Posterior vena cava (tissue), 2 donors: ENCODE results near the gene STK39. TPM values are rescaled to one million over a fixed set of nuclear protein-coding genes. Genes with fewer than 3 reads are reported as not detected.

Experiments used
- DNase-seq: peaks from one replicate; pipeline ENCODE4 v3.0.0-alpha.2; 2020; ENCODE audit warnings: low spot score
- intact Hi-C, 2 donors: fragments of 100-400 bp; cut with DNase I; formaldehyde crosslinking; loops; one replicate each; pipeline versions ENCODE4 v1.14.1 to v1.14.2; 2022 to 2023
- total RNA-seq, 2 donors: library from RNA; stranded (reverse); fragmentation: NEBNext Ultra II Directional; extraction: Animal tissue kit (Norgen Biotek cat#: 25700); gene quantifications; one replicate each; pipeline ENCODE4 v1.2.1, GENCODE V29; 2021
- donor health status: DM: yes; HTN: yes; CAD: no.
- donor health status: DM: yes; HTN: yes; CAD: no.

STK39 gene
- total RNA-seq, 2 donors from 2014 or later = 16.3 to 20.2 TPM

DNA sequence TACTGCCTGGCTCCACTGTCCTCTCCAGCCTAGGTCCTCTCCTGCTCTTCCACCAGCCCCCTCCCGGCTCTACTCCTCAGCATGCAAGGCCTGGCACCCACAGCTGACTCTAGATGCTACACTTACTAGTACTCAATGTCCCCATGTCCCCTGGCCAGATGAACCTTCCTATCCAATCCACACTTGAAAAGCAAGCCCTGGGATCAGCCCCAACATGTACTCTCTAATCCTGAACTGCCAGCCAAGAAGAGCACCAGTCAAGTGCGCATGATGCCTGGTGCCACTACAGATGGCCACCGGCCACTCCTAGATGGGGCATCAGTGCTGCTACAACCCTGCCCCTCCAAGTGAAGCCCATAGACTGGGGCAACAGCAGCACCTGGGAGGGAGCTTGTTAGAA lies 168.2 kb downstream of the STK39 start:
- DNase-seq = no peak
- intact Hi-C loops = no loop called here

DNA sequence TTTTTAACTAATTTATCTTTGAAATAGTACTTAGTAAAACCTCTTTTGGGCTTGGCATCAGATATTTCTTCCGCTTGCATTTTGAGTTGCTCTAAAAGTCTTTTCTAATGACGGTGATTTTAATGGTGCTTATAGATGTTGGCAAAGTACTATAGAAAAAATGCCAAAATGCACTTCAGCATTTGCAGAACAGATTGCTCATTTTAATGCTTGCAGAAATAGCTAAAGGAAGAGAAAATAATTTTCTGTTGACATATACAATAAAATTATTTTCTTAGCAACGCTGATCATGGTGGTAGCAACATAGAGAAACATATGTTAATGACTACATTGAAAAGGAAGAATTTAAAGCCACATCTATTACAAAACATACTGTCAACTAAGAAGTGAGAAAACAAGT lies 170.7 kb downstream of the STK39 start:
- DNase-seq = no peak
- intact Hi-C loops = no loop called here

DNA sequence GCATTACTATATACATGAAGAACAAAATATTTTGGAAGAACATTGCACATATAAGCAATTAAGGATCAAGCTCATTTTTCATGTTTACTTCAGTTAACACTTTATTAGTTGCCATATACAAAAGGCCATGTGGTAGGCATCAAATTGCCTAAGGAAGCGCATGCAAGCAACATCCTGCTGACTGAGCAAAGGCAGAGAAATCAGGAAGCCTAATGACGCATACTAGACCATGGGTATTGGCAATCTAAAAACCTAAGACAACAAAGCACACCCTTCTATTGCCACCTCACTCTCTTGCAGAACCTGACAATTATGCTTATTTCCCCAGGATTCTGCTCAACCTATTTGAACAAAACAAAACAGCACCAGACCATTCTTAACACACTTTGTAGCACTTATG lies 171.9 kb downstream of the STK39 start:
- intact Hi-C loops = no loop called here
- no peak for DNase-seq

DNA sequence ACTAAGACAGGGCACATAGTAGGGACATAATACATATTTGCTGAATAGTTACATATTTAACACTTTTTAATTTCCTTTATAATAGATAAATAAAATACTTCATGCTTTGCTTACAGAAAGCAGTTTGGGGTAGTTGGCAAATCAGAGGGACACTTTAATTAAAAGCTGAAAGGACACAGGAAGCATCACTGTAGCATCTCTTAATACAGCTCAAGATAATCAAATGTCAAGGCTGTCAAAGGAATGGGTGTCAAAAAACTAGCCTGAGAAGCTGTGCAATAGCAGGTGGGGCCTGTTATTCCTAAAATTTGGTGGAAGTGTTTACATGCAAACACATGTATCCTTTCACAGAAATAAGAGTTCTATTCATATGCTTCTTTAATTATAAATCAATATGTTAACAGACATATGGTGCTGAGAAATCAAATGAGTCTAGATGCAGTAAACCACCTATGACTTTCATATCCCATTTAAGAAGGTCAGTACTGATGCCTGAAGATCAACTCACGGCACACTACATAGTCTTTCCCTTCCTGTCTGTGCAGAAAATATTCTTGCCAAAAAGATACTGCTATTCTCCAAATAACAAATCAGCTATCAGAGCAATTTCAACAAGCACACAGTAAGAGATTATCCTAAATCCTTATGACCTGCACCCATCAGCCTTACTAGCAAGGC lies 174.6 kb downstream of the STK39 start:
- intact Hi-C loops = no loop called here

DNA sequence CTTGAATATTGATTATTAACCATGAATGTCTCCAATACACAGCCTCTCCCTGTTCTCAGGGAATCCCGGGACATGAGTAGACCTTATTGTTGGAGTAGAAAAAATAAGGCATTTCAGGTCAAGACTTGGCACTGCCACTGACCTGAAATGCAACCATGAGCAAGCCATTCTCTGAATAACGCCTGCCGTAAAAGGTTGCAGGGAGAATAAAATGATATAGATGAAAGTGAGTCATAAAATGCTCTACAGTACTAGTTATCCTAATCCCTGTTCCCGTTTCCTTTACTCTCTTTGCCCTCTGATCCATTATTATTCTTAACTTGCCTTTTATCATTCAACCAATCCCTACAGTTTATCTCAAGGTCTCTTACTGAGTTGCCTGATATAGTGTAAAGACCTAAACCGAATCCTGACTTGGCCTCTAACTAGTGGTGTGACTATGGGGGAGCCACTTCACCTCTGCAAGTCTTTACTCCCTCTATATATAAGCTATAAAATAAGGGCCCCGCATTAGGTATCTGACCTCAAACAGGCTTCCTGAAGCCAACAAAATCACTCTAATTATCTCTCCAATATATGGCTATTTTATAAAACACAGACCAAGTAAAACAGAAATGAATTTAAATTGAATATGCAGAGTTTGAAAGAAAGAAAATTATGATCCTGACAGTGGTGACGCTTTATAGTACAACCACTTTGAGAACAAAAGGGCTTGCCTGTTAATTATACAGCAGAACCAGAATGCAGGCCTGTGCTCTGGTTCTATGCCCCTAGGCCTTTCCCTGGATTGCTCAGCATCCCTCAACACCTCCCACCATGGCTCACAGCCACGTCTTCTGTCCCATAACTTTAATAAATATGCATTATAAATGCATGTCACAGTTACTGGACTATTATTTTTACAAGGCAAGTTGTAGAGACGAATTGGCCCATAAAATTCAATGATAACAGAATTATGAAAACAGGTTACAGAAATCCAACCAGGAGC lies 183.1 kb downstream of the STK39 start:
- intact Hi-C loops = no loop called here
- DNase-seq = no peak

More for the DNA sequence above, 174.6 kb downstream of the STK39 start:
- no peak for DNase-seq

DNA sequence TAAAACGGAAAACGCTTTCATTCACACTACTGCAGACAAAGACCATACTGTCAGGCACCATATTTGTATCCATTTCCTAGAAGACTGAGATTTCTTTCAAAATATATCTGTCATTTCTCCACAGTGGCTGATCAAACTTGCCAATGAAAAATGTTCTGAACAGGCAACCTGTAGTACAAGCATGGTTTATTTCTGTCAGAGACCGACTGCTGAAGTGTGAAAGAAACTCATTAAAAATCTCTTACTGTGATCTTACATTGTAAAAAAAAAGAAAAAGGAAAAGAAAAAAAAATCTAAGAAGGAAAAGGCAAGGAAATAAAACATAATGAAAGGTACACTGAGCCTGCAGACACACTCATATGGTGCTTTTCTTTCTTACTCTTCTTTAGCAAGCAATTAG lies 184.5 kb downstream of the STK39 start:
- no peak for DNase-seq
- intact Hi-C loops = no loop called here

DNA sequence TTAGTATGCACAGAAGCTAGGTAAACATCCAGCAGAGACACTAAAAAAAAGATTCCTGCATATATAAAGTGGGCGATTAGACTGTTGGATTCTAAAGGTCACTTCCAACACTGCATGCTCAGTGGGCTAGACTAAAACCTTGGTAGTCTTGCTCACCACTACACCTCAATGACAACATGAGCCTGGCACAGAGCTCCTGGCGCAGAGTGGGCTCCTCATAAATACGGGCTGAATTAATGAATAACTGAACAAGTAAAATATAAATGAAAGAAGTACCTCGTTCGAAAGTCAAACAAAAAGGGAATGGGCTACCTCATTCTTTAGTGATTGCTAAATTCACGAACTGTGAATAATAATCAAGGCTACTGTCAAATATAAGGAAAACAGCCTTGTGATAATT lies 185.3 kb downstream of the STK39 start:
- no peak for DNase-seq
- intact Hi-C loops = no loop called here

DNA sequence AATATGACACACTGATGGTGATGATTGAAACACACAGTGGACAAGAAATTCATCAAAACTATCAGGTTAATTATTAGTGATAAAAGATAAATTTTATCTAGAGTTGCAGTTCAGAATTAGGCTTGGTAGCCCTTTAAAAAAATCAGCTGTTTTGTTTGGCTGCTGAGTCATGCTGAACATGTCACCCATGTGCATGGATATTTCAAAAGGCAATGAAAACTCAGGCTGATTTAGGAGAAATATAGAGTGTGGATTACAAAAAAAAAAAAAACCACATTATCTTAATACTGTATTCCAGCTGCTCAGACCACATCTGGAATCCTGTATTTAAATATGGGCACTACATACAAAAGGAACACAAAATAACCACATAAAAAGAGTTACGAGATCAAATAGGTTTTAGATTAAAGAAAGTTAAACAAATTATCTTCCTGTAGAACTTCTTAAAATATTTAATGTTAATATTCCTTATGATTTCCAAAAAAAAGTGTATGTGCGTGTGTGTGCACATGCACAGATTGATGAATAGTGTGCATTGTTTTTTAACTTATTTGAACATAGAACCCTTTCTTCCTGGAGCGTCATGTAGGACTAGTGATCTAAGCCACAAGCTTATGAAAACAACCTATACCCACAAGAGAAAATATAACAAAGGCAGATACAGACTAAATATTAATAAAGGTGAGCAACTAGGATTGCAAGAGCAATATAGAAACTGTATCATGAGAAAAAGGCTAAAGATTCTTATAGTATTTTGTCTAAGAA lies 186.2 kb downstream of the STK39 start:
- no peak for DNase-seq
- intact Hi-C loops = no loop called here

DNA sequence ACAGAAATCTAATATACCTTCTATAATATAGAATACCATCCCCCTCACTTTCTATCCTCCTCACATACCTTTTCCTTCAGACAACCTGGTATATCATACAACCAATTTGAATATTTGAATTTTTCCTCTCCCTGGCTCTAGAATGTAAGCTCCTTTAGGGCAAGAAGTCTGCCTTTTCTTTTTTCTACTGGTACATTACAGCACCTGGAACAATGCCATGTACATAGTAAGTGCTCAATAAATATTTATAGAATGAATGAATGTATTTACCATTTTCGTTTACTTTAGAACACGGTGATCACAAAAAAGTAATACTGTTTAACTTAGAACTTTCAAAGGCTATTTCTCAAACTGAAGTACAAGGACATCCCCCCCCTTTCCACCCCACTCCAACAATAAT lies 187.6 kb downstream of the STK39 start:
- intact Hi-C loops = no loop called here
- no peak for DNase-seq

DNA sequence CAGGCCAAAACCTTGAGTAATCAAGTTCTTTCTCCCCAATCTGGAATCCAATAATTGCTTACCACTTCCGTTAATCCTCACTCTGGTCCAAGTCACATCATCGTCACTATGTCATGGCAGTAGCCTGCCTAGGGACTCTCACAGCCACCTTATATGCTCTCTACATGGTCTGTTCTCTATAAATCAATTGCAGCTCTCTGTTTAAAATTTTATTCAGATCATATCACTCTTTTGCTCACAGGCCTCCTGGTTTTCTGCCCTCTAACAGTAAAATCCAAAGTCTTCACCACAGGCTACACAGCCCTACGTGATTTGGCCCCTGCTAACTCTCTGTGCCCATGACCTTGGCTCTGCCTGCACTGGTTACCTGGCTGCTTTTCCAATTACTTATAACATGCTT lies 188.7 kb downstream of the STK39 start:
- intact Hi-C loops = no loop called here
- DNase-seq = no peak

DNA sequence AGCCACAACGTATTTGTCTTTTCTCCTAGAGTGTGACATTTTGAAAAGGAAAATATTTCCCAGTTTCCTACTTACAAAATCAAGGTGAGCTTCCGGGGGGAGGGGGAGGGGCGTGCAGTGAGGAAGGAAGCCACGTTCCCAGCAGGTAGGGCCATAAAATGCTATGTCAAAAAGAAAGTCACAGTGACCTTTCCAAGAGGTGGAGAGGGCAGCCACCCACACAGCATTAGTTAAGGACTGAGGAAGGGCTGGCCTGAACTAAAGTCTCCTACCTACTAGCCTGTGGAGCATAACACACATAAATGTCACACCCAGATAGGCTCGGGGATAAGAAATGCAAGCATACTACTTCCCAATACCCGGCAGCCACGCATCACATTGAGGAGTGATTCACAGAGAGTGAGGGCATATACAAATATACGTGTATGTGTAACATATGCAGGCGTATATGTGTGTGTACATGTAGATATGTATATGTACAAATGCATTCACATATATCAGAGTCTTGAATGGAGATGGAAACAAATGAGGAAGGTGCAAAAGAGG lies 191.1 kb downstream of the STK39 start:
- intact Hi-C loops = no loop called here

DNA sequence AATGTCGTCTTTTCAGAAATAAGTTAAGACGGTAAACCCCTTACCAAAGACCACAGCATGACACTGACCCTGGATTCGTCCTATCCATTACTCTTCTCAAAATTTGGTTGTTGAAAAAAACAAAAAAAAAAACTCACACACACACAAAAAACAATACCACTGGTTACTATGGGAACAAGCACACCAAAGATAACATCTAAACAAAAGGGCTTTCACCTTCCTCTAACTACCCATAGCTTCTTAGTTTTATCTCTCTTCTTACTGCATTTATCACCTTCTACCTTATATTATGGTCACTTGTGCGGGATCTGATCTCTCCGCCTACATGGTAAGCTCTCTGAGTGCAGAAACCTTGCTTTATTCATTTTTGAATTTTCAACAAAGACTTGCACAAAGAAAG lies 192.7 kb downstream of the STK39 start:
- no peak for DNase-seq
- intact Hi-C loops = no loop called here

More for the DNA sequence above, 191.1 kb downstream of the STK39 start:
- no peak for DNase-seq

DNA sequence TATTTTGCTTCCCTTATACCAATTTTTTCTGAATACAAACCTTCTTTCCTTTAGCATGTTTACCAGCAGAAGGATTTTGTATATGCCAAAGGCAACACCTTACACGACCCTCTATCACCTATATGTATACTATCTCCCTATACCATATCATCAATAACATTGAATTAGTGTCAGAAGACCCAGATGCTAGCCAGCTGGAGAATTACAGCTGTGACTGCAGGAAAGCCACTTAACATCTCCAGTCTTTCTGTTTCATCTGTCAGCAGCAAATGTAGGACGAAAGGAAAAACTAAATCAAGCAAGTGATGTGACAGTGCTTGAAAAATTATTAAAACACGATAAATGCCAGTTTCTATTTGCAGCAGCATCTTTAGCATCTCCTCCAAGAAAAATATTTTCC lies 193.7 kb downstream of the STK39 start:
- DNase-seq = no peak
- intact Hi-C loops = no loop called here

DNA sequence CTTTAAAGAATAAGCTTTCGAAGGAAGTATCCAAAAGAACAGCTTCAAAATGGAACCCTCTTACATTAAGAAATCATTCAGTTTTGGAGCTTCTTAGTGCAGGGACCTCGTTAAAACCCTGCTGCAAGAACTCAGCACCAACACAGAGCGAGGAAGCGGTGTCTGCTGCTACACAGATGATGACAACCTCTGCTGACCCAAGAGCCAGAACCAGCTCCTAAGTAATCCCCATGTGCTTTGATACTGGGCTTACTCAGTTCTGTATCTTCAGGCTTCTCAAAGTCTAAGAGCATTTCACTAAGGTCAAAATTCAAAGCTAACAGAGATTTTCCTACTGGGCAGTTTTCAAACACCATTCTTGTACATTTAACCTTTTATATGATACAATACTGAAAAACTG lies 194.6 kb downstream of the STK39 start:
- intact Hi-C loops = no loop called here
- DNase-seq = no peak

DNA sequence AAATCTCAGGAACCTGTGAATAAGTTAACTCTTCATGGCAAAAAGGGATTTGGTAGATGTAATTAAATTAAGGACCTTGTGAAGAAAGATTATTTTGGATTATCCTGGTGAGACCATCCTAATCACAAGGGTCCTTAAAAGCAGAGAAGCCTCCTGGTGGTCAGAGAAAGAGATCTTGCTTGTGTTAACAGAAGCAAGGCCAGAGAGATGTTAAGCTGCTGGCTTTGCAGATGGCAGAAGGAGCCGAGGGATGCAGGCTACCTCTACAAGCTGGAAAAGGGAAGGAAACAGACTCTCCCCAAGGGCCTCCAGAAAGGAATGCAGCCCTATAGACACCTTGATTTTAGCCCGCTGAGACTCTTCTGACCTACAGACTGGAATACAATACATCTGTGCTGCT lies 197.0 kb downstream of the STK39 start:
- intact Hi-C loops = no loop called here
- no peak for DNase-seq

DNA sequence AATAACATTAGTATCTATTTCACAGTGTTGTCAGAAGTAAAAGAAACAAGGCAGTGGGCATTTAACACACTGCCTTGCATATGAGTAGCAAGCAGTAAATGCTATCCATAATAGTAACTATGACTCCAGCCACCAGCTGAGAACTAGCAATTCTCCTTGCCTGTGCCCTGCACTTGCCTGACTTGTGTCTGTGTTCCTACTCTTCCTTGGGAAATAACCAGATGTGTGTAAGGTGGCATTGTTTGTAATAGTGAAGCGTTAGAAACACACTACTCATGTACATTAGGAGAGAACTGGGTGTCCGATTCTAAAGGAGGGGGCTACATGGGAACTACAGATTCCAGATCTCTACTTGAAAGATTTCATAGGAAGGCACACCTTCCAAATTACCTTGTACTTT lies 197.8 kb downstream of the STK39 start:
- no peak for DNase-seq
- intact Hi-C loops = no loop called here

DNA sequence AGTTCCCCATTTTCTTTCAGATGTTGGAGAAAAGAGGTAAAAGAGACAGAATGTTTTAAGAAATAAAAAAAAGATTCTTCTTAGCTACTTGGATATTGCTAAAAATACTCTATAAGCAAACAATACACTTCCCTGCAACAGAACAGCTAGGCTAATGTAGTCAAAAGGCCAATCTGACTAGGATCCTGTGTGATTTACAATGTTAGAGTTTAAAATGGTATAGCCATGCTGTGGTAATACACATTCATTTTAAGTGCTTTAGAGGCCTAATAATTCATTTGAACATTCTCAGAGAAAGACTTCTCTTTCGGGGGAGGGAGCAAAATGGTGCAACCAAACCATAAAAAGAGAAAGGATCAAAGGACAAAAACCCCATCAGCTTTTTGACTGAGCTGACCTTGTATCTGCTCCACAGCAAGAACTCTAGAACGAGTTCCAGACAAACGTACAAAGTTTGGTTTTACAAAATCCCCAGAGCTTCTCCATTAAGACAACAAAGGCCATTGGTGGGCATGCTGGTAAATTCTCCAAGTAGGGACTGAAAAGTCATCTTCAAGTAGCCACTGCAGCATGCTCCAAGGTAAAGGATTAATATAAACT lies 200.2 kb downstream of the STK39 start:
- intact Hi-C loops = no loop called here
- DNase-seq = no peak

DNA sequence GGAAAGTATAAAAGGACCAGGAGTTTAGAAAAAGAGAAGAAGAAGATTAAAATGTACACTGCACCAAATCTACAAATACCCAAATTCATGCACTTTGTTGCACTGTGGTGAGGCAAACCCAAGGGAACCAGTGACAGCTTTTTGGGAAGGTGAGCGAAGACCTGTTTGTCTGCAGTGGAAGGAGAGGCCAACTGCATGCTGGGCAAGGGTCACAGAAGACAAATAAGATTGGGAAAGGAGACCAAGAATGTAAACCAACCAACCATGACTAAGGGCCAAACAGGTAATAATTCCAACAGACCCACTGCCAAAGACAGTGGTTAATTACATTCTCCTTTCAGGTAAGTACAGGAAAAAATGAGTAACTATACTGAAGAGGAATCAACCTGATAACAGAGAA lies 202.8 kb downstream of the STK39 start:
- intact Hi-C loops = no loop called here
- no peak for DNase-seq

DNA sequence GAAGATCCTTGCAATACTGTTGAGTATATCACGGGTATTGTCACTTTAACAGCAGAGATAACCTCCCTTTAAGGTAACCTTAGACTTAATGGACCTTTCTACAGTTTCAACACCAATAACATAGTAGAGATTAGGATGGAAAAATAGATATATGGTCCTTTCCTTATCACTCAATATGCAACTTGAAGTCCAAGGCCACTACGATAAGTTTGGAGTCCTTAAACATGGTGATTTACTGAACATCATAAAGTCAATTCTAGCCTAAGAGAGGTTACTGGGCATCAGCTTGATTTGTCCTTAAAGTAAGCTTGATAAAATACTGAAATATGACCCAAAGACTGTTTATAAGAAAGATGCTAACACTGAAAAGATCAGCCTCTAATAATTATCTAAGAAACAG lies 203.2 kb downstream of the STK39 start:
- intact Hi-C loops = no loop called here
- no peak for DNase-seq
